Occipital lobe (tissue), 2 donors: ENCODE measurements around the gene MEX3A. TPM values are rescaled to one million over a fixed set of nuclear protein-coding genes. Genes with fewer than 3 reads are reported as not detected.
"Not testable (repeated sequence)": the region's sequence is repeated elsewhere in the genome, so short reads cannot be mapped to it uniquely, and the experiment has no call there.

Experiments used
- DNase-seq: peaks from one replicate; lab custom pipeline; 2025; lab: John Stamatoyannopoulos, UW
- total RNA-seq: library from RNA; depleted of rRNA; stranded (reverse); fragments of >200 nt; gene quantifications from one replicate; pipeline ENCODE4 v1.2.3, GENCODE V29; 2014

Gene MEX3A, protein sequence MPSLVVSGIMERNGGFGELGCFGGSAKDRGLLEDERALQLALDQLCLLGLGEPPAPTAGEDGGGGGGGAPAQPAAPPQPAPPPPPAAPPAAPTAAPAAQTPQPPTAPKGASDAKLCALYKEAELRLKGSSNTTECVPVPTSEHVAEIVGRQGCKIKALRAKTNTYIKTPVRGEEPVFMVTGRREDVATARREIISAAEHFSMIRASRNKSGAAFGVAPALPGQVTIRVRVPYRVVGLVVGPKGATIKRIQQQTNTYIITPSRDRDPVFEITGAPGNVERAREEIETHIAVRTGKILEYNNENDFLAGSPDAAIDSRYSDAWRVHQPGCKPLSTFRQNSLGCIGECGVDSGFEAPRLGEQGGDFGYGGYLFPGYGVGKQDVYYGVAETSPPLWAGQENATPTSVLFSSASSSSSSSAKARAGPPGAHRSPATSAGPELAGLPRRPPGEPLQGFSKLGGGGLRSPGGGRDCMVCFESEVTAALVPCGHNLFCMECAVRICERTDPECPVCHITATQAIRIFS
- 42.4 TPM for total RNA-seq

DNA sequence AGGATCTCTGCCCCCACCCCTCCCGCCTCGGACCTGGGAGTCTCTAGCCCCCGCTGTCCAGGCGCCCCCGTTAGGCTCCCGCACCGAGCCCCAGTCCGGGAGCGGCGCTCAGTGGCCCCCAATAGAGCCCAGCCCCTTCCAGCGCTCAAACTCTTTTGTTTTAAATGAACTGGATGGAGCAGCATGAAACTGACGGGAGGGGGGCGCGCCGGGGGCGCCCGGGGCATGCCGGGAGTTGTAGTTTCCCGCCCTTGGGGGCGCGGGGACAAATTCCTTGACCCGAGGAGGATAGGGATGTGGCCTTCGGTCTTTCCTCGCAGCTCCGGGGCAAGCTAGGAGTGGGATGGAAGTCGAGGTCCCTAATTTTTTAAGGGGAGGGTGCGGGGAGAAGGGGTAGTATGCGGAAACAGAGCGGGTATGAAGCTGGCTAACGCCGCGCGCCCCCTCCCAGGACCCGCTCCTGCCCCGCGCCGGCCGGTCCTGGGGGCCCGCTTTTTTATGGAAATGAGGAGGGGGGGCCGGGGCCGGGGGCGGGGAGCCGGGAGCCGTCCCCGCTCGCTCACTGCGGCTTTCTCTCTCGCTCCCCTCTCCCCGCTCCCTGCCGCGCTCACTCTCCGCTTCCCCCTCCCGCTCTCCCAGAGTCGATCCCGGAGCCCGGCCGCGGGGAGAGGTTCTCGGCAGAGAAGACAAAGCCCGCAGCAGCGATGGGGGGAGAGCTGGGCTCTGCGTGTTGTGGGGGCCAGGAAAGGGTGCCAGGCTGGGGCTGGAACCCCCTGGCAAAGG, at the start of gene MEX3A:
MEX3A (minus strand) TSS at position 157 of the 783 bp plus-strand sequence. CDS start 467 bp downstream, outside the sequence.
- peak; percentile 56 for DNase-seq

DNA sequence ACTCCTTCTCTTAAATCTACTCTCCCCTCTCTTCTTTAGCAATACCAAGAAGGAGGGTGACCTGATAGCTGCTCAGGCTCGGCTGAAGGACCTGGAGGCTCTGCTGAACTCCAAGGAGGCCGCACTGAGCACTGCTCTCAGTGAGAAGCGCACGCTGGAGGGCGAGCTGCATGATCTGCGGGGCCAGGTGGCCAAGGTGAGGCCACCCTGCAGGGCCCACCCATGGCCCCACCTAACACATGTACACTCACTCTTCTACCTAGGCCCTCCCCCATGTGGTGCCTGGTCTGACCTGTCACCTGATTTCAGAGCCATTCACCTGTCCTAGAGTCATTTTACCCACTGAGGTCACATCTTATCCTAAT, 48.3 kb upstream of the MEX3A start:
- DNase-seq, result no peak

DNA sequence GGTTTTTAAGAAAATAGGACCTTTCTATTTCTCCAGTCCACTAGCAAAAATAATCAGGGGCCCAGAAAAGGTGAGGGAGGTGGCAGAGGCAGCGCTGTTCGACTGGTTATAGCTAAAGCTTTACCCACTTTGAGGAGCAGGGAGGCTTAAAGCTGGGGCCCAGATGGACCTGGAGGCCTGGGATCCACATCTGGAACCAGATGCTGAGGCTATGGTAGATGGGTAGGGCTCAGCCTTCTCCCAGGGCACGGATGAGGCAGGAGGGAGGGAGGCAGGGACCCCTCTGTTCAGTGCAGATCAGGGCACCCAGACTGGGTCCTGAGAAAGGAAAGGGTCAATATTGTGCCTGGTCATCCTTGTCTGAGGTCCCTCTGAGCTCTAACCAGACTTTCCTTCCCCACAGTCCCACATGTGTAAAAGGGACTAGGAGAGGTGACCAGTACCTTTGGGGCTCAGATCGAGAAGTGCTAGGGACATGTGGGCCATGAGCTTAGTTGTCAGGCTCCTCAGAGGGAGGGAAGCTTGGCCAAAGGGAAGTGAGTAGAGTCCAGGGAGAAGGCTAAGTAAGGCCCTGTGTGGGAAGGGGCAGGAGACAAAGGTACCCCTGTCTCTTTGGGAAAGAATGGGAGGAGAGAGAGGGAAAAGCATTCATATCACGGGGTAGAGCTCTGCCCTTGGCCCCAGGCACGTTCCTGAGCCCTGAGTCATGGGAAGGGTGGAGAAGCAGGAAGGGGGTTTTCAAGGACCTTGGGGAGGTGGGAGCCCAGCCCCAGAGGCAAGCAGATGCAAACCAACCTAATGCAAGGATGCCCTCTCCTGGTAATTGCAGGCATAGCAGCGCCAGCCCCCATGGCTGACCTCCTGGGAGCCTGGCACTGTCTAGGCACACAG, 47.7 kb upstream of the MEX3A start:
- peak; percentile 23 for DNase-seq

DNA sequence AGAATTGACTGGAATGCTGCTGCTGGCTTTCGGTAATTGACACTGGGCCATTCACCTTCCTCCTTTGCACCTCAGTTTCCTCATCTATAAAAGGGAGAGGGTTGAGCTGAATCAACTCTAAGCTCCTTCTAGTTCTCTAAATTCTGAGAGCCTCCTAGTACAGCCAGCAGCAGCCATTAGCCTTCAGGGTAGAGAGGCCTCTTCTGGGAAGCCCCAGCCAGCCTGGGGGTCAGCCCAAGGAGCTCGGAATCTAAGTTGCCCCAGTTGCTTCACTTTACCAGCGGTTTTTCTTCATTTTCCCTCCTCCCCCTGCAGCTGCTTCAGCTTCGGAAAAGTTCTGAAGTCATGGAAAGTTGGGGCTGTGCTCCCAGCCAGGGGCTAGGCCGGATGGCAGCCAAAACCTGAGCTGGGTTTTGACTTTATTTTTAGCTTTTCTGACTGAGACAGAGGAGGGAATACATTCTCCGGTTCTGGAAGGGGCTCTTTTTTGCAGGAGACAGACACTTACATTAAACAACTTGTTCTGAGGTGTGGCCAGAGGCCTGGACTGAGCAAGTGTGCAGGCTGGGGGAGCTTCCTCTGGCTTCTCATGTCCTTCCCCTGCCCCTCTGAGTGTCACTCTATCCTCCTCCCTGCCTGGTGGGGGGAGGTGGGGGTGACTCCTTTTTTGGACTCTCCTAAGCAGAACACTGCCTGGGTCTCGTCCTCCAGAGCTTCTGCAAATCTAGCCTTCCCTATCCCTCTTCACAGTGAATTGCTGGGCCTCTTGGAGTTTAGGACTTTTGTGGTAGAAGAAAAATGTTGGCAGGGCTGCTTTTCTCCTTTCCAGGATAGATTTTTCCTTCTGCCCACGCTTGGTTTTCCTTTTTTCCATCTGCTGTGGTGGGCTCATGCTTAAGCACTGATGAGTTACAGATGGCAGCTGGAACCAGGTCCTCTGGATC, 46.7 kb upstream of the MEX3A start:
- DNase-seq, result no peak

DNA sequence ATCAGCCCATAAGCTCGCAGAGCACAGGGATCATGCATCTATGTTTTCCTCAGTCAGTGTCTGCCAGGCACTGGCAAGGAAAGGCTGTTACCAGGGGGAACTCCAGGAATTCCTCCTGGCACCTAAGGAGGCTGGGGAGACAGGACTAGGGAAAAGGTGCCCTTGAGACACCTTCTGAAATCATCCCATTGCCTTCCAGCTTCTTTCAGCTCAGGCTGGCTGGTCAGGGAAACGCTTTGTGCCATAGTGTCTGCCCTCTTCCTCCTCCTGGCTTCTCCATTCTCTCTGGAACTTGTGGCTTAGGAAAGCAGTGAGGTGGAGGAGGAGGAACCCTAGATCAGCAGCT, 46.0 kb upstream of the MEX3A start:
- no peak for DNase-seq

DNA sequence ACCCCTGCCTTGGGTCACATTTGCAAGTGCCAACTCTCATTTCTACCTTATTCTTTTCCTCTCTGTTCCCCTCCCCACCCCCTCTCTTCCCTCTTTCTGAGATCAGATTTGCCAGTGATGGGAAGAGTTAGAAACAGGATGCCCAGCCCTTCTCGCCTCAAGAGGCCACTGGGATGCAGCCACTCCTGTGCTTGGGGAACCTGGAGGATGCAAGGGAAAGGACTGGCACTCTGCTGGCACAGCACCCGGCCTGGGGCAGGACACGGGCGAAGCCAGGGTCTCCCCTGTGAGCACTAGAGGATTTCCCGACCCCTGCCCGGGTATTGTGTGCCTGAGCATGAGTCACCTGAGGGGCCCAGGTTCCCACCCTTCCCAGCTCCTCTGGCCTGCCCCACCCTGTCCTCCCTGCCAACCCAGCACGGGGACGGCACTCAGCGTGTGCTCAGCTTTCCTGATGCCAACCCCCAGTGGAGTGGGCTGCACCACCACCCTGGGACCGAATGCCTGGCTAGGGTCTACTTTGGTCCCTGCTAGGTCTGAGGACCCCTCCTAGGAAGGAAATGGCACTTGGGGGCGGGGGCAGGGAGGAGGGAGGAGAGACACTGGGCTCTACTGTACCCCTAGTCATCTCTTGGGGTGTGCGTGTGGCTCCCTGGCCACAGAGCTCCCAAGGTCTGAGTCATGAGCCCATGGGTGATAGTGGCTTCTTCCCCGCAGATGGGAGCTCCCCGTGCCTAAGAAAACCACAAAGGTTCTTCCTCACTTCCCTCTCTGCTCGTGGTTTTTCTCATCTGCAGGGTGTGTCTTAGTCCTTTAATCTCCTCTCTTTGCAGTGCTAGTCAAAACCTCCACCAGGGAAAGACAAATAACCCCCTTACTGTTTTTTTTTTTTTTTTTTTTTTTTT, 44.6 kb upstream of the MEX3A start:
- no peak for DNase-seq

DNA sequence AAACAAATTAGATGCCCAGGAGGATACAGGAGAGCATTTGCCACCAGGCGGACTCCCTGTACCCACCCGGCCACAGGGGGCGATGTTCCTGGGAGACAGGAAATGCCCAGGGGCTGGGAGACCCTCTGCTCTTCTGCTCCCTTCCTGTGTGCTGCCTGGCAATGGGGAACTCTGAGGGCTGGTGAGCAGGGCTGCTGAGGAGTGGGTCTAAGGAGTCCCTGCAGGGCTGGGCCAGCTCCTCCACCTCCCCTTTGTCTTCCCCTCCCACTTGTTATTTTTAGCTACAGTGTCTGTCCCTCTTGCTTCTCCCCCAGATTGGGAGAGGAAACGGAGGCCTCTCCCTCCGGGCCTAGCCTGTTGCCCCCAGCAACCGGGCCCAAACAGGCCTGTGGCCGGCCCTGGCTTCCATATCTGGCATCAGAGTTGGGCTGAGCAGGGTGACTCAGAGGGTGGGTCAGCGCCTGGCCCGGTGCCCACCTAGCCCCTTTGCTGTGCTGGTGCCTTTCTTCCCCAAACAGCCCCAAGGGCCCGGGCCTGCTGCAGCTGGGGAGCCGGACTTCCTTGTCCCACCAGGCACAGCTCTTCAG, 43.9 kb upstream of the MEX3A start:
- no peak for DNase-seq

DNA sequence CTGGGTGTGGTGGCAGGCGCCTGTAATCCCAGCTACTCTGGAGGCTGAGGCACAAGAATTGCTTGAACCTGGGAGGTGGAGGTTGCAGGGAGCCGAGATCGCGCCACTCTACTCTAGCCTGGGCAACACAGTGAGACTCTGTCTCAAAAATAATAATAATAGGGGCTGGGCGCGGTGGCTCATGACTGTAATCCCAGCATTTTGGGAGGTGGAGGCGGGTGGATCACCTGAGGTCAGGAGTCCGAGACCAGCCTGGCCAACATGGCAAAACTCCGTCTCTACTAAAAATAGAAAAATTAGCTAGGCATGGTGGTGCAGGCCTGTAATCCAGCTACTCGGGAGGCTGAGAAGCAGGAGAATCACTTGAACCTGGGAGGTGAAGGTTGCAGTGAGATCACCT, 43.3 kb upstream of the MEX3A start:
- not testable (repeated sequence) for DNase-seq

DNA sequence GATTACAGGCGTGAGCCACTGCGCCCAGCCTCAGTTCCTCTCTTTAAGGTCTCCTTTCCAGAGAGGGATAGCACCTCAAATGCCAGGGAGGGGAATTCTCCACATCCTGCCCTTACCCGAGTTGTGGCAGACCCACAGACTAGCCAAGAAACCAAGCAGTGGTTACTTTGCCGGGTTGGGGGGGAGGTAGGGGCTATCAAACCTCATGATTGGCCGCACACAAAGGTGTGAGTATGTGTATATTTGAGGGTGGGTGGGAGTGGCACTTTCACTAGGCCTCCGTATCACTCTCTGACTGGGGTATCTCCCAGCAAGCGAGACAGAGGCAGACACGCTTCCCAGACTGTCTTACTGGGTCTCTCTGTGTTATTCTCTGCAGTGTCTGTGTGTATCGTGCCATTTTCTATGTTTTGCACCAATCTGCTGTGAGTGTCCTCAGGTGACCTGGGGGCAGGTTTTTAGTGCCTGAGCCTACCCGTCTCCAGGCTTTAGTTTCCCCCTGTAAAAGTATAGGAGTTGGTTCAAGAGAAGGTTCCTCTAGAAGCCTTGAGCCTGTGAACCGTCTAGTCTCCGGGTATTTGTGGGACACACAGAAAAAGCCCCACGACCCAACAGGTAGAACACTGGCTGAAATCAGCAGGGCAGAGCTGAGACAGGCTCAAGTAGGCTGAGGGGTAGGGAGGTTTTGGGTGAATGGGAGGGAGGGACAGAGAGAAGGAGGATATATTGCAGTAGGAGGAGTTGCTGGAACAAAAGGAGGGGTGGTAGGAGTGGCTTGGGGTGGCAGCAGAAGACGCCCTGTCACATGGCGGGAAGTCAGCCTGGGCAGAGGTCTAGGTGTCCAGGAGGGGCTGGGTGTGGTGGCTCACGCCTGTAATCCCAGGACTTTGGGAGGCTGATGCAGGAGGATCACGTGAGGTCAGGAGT, 42.6 kb upstream of the MEX3A start:
- no peak for DNase-seq

DNA sequence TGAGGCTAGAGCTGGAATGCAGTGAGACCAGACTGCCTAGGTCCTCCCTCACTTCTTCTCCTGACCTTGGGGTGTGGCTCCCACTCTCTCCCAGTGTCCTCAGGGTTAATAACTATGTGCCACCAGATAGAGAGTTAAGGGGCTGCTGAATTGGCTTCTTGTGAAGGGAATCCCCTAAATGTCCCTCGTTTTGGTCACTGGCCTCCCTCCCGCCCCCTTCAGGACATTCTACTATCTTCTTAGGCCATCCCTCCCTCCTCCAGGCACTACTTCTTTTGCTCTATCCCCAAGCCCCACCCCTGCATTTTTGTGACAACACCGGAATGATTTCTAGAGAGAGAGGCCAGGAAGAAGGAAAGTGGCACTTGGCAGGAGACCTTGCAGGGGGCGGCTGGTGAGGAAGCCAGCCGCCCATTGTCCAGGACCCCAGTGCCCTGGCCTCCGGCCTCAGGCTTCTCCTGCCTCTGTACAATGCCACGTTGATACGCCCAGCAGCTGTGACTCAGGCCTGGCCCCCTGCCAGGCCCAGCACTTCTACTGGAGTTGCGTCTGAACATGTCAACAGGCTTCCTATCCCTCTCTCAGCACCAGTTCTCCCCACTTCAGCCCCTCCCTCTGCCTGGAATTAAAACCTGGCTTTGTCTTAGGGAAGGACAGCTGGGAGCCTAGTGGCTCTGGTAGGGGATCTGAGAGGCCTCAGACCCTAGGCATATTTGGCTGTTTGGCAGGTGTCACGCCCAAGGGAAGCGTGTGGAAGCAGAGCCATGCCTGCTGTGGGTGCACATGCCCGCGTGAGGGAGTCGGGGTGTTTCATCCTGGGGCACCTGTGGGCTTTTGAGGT, 41.3 kb upstream of the MEX3A start:
- DNase-seq, result peak; percentile 87

DNA sequence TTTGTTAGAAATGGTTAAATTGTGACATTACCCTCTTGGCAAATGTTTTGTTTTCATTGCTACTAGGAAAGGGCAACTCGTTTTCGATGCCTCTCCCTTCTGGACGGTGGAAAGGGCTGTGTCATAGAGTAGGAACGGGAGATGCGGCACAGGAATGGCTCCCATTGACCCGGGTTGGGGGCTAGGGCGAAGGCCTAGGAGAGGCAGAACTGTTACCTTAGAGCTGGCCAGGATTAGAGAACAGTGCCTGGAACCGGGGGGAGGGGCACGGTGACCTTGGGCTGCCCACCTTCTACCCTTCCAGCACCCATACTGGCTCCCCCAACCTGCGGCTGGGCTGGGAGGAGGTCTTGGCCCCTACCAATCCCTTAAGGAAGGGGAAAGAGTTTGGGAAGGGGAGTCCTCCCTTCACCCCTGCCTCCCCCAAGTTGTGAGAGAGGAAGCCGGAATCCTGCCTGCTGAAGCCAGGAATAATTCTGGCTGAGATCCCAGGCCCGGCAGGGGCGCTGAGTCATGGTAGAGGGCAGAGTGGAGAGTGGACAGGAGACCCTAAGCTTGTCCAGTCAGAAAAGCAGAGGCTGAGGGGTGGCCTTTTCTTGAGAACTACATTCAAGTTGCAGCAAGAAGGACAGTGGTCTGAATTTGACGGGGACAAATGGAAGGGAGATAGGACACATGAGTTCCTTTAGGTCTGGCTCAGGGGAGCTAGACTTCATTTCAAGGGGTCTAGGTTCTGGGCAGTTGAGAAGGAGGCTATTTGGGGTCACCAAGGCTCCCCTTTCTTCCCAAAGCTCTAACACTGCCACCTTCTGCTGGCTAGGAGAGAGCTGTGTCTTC, 40.5 kb upstream of the MEX3A start:
- peak; percentile 29 for DNase-seq

DNA sequence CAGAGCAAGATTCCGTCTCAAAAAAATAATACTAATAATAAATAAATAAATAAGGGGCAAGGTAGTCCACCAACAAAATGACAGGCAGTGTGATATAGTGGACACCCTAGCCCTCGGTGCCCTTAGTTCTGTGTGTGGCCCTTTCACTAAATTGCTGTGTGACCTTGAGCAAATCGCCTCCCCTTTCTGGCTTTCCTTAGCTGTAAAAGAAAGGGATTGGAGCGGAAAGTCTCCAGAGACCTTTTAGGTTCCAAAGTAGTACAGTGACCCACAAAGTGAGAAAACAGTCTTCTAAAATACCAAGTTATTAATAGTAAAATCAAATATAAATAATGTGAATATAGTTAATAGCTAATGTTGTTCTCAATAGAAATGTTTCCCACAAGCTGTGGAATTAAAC, 39.8 kb upstream of the MEX3A start:
- no peak for DNase-seq

DNA sequence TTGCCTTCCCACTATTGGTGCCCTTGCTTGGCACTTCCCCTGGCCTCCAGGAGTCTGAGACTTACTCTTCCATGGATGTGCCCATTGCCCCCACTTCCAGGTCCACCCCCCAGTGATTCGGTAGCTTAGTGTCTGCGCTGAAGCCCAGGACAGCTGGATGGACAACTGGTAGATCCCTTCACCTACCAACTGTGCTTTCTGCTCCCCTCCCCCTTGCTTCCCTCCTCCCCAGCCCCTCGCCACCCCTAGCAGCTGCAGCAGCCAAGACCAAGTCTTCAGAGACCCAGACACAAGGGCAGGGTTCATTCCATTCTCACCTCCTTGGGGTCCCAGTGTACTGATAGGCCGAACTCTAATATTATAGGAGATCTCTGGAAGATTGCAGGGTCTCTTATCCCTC, 39.2 kb upstream of the MEX3A start:
- no peak for DNase-seq

DNA sequence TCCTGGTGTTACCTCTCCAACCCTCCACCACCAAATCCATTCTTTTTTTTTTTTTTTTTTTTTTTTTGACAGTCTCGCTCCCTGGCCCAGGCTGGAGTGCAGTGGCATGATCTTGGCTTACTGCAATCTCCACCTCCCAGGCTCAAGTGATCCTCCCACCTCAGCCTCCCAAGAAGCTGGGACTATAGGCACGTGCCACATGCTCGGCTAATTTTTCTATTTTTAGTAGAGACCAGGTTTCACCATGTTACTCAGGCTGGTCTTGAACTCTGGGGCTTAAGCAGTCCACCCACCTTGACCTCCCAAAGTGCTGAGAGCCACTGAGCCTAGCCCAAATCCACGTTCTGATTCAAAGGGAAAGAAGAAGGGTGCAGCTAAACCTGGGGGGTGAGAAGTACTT, 38.7 kb upstream of the MEX3A start:
- not testable (repeated sequence) for DNase-seq

DNA sequence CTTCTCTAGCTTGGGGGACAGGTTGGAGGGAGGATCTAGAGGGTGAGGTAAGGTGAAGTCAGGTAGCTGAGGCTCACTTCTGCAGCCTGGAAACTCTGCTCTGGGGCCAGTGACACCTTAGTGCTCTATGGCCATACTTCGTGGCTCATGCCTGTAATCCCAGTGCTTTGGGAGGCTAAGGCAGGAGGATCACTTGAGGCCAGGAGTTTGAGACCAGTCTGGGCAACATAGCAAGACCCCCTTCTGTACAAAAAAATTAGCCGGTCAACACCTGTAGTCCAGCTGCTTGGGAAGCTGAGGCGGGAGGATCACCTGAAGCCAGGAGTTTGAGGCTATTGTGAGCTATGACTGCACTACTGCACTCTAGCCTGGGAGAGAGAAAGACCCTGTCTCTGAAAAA, 38.1 kb upstream of the MEX3A start:
- DNase-seq, result no peak
